Activated CD4-positive, alpha-beta T cell treated with anti-CD3 and anti-CD28 coated beads for 1 hour (primary cell): ENCODE results near the gene NECTIN2.
"Not testable (repeated sequence)": the region's sequence is repeated elsewhere in the genome, so short reads cannot be mapped to it uniquely, and the experiment has no call there.

Experiments
- DNase-seq: peaks from one replicate; pipeline ENCODE4 v3.0.0-alpha.2; 2020

The NECTIN2 gene

DNA sequence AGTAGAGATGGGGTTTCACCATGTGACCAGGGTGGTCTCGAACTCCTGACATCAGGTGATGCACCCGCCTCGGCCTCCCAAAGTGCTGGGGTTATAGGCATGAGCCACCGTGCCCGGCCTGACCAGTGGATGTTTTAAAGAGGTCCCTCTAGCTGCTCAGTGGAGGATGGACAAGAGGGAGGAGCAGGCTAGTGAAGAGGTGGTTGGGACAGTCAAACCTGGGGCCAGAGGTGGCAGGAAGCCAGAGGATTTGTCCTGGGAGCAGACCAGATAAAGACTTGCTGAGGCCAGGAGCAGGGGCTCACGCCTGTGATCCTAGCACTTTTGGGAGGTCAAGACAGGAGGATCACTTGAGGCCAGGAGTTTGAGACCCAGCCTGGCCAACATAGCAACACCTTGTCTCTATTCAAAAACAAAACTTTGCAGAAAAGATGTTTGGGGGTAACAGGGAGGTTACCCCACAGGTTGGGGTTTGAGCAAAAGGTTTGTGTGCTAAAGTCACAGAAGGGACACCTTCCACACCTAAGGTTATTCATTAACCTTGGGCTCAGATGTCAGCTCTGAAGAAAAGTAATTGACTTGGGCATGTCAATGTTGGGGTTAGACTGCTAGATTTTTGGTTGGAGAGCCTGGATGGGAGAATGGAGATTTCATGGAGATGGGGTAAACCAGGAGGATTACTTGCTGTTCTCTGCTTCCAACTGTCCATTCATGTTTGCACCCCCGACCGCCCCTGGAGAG lies 28.2 kb upstream of the NECTIN2 start:
- no peak for DNase-seq

DNA sequence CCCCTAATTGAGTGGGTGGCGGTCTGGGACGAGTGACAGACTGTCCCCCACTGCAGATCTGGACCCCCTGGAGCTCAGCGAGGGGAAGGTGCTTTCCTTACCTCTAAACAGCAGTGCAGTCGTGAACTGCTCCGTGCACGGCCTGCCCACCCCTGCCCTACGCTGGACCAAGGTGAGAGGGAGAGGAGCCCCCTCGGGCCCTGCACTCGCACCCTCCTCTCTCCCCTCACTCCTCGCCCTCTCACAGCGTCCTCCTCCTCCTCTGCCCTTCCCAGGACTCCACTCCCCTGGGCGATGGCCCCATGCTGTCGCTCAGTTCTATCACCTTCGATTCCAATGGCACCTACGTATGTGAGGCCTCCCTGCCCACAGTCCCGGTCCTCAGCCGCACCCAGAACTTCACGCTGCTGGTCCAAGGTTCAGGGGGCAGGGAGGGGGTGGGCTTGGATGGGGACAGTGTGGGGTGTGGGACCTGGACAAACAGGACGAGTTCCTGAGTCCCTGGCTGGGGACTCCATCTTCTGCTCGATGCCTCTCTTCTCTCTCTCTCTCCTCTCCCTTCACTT lies 27.5 kb upstream of the NECTIN2 start:
- DNase-seq, result no peak

DNA sequence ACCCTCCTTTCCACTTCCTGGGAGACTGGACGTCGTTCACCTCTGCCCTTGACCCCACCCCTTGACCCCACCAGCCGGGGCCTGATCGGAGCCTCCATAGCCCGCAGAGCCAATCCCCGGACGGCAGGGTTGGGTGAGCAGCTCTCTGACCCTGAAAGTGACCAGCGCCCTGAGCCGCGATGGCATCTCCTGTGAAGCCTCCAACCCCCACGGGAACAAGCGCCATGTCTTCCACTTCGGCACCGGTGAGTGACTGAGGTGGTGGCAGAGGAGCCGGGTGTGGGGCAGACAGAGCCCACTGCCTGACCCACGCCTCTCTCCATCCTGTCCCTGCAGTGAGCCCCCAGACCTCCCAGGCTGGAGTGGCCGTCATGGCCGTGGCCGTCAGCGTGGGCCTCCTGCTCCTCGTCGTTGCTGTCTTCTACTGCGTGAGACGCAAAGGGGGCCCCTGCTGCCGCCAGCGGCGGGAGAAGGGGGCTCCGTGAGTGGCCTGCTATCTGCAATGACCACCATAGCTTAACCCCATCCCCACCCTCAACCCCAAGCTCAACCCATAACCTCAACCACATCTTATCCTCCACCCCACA lies 26.8 kb upstream of the NECTIN2 start:
- DNase-seq, result no peak

DNA sequence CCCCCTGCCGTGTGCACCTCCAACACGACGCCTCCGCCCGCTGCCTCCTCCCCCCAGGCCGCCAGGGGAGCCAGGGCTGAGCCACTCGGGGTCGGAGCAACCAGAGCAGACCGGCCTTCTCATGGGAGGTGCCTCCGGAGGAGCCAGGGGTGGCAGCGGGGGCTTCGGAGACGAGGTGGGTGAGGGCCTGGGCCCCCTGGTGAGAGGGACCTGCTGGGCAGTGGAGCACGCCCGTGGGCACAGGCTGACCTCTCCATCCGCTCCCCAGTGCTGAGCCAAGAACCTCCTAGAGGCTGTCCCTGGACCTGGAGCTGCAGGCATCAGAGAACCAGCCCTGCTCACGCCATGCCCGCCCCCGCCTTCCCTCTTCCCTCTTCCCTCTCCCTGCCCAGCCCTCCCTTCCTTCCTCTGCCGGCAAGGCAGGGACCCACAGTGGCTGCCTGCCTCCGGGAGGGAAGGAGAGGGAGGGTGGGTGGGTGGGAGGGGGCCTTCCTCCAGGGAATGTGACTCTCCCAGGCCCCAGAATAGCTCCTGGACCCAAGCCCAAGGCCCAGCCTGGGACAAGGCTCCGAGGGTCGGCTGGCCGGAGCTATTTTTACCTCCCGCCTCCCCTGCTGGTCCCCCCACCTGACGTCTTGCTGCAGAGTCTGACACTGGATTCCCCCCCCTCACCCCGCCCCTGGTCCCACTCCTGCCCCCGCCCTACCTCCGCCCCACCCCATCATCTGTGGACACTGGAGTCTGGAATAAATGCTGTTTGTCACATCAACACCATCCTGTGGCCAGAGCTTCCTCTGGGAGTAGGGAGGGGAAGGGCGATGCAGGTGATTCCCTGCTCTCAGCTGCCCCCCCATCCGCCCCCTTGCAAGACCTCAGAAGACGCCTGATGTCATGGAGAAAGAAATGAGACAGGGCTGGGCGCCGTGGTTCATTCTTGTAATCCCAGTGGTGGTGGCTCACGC lies 25.2 kb upstream of the NECTIN2 start:
- DNase-seq, result no peak

DNA sequence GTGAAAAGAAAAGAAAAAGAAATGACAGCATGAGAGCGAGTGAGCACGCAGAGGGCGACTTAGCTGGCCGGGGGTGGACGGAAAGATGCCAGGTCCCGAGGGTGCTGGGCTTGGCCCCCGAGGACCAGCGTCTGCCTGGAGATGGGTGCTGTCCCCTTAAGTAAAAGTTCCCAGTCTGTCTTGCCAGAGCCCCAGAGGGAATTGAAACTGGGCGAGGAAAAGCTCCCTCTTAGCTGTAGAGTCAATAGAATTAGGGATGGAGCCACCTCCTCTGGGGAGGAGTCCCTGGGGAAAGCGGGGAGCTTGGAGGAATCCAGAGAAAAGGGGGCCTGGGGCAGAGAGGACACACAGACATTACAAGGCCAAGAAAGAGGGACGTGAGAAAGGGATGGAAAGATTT lies 23.9 kb upstream of the NECTIN2 start:
- DNase-seq, result no peak

DNA sequence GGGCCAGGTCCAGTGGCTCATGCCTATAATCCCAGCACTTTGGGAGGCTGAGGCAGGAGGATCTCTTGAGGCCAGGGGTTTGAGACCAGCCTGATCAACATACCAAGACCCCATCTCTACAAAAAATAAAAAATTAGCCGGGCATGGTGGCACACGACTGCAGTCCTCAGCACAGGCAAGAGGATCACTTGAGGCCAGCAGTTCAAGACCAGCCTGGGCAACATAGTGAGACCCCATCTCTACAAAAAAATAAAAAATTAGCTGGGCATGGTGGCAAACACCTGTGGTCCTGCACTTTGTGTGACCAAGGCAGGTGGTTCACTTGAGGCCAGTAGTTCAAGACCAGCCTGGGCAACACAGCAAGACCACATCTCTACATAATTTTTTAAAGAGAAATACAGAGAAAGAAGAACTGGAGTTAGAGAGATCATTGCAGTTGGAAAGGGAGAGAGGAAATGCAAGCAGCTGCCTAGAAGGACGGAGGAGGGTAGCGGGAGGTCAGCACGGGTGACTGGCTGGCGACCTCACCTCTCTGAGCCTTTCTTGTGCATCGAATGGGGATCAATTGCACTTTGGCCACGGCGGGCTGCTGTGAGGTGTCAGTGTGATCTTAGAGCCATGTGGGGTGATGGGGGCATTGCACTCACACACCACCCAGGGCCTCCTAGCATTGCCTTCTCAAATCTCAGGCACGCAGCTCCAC lies 23.3 kb upstream of the NECTIN2 start:
- DNase-seq, result no peak

DNA sequence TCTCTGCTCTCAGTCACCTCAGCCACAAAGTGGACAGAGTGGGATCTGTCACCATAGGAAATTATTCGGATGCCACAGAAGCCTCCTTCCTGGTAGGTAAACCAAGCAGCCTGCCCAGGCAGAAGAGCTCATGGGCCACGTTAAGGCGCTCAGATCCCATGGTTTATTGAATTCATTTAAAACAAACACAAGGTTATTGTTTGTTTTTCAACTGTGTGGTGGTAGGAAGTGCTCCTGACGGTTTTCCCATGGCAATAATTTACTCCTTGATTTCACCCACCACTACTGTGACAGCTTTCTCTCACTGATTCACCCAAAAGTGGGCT lies 22.8 kb upstream of the NECTIN2 start:
- no peak for DNase-seq

DNA sequence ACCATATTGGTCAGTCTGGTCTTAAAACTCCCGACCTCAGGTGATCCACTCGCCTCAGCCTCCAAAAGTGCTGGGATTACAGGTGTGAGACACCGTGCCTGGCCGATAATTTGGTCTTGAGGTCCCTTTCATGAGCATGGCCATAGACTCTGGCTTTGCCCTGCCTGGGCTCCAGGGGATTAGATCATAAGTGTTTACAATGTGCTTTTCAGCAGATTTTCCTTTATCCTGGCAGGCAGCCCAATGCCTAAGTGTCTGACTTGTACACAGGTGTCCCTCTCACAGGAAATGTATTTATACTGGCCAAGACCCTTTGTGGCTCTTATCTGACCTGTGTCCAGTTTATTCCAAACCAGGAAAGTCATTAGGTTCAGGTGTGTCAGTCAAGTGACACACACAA lies 21.3 kb upstream of the NECTIN2 start:
- DNase-seq, result no peak

DNA sequence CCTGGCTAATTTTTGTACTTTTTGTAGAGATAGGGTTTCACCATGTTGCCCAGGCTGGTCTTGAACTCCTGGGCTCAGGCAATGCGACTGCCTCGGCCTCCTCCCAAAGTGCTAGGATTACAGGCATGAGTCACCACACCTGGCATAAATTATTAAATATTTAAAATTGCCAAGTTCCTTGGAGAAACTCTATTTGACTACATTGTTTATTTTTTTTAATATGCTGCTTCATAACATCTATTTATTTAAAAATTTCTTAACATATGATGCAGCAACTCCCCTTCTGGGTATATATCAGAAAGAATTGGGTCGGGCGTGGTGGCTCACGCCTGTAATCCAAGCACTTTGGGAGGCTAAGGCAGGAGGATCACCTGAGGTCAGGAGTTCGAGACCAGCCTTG lies 13.2 kb upstream of the NECTIN2 start:
- not testable (repeated sequence) for DNase-seq

DNA sequence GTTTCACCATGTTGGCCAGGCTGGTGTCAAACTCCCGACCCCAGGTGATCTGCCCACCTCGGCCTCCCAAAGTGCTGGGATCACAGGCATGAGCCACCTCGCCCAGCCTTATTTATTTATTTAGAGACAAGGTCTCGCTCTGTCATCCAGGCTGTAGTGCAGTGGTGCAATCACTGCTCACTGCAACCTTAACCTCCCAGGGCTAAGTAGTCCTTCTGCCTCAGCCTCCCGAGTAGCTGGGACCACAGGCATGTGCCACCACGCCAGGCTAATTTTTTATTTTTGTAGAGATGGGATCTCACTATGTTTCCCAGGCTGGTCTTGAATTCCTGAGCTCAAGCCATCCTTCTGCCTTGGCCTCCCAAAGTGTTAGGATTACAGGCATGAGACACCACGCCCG lies 11.7 kb upstream of the NECTIN2 start:
- DNase-seq, result not testable (repeated sequence)

DNA sequence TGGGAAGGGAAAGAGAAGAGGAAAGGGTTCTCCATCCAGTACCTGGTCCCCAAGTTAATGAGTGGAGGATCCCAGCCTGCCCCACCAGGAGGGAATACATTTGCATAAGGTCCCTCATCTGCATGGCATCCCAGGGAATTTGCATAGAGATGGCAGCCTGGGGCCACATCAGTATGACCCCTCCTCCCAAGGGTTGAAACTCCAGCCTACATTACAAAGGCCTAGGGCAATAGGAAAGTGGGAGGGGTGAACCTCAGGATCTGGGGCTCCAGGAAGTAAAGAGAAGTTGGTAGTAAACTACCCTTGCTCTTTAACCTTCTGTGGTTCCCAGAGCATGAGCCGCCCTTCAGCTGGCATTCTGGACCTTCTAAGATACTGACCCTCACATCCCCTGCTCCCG lies 6.8 kb upstream of the NECTIN2 start:
- DNase-seq, result no peak

DNA sequence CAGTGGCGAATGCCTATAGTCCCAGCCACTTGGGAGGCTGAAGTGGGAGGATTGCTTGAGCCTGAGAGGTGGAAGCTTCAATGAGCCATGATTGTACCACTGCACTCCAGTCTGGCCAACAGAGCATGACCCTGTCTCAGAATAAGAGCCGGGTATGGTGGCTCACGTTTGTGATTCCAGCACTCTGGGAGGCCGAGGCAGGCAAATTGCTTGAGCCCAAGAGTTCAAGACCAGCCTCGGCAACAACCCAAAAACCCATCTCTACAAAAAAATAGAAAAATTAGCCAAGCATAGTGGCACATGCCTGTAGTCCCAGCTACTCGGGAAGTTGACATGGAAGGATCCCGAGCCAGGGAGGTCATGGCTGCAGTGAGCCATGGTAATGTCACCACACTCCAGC lies 5.3 kb upstream of the NECTIN2 start:
- DNase-seq, result no peak

DNA sequence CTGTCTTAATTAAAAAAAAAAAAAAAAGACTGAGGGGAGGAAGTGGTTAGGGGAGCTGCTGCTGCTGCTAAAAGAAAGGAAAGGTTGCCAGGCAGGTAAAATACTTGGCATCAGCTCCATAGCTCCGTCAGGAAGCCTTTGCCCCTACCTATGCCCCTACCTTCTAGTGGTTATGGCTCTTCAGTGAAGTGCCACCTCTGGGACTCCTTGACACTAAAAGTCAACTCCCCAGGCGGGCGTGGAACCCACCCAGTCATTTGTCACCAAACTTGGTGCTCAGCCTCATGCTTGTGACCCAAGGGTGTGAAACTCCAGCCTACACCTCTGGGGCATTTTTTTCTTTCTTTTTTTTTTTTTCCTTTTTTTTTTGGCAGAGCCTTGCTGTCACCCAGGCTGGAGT lies 4.9 kb upstream of the NECTIN2 start:
- no peak for DNase-seq

DNA sequence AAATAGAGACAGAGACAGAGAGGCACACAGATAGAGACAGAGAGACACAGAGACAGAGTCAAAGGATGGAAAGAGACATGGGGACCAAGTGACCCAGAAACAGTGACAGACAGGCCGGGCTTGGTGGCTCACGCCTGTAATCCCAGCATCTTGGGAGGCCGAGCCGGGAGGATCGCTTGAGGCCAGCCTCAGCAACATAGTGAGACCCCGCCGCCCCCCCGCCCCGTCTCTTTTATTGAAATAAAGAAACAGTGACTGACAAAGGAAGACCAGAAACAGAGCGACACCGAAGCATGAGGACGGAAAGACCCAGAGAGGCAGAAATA lies 848 bp upstream of the NECTIN2 start:
- no peak for DNase-seq

DNA sequence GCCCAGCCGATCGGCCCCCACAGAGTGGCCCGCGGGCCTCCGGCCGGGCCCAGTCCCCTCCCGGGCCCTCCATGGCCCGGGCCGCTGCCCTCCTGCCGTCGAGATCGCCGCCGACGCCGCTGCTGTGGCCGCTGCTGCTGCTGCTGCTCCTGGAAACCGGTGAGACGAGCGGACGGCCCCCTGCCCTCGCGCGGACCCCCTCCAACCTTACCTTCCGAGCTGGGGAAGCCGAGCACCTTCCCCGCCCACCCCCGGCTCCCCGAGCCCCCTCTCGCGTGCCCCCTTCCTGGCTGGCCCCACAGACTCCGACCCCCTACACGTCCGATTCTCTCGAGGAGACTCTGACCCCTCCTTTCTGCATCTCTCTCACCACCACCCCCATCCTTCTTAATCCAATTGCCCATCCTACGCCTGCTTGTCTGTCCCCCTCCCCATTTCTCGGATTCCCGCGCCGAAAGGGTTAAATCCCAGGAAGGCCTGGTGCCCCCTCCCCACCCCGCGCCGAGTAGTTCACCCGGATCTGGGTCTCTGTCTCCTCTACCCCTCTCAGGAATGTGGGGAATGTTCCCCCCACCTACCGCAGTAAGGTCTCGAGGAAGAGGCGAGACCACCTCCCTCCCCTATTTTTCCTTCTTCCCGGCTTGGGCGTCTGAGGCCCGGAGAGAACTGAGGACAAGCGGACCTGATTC lies 502 bp downstream of the NECTIN2 start:
- no peak for DNase-seq

DNA sequence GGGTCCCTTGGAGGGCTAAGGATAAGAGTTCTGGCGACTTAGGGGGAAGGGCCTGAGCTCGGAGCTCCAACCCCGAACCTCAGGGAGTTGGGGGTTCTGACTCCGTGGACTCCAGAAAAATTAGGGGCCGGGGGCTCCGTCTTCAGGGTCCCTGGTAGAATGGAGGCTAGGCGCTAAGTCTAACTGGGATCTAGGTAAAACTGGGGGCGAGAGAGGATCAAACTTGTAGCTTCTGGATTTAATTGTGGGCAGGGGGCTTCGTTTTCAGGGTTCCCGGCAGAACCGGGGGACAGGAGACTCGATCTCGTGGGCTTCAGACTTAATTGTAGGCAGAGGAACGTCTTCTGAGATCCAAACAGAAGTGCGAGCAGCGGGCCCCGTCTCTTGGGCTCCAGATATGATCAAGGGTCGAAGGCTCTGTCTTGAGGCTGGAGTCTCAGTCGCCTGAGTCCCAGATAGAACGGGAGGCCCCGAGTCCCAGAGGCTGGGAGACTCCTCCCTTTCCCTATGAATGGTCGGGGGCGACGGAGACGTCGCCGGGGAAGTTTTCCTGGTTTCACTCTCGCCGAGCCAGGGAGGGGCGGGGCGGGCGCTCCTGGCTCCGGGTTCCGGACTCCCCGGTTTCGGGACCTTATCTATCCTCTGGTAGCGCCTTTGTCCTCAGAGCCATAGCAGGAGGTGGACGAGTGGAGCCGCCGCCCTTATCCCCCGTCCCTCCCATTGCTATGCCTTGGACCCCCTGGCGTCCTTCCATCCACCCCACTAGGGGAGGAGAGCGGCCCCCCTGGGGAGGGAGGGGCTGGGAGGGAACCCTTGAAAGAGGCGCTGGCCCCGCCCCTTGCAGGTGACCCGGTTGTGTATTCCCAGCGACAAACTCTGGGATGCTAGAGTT lies 1.3 kb downstream of the NECTIN2 start:
- no peak for DNase-seq

DNA sequence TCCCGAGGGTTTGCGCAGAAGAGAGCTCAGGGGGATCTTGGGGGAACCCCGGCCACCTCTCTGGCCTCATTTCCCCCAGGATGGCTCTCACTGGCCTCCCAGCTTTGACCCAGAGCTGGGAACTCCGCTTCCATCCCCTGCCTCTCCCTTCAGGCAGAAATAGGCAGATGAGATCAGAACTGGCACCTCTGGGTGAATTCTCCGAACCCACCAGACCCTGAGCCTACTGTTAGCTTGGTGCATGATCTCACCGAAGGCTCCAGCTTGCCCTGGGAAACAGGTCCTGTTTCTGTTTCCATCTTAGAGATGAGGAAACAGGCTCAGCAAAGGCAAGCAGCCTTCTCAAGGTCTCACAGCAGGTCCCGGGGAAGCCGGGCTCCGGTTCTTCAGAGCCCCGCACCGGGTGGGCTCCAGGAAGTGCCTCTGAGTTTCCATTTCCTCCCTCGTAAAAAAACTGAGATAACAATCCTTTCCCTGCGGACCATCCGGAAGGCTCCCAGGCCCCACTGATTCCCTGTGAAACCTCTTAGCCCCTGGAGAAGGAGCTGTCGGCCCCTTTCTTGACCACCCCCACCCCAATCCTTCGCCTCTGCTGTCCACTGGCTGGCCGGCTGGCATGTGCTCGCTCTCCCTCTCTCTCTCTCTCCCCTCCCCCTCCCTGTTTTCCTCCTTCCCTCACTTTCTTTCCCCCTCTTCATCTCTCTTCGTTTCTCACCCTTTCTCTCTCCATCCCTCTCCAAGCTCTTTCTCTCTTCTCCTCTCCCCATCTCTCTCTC lies 2.1 kb downstream of the NECTIN2 start:
- DNase-seq, result no peak

DNA sequence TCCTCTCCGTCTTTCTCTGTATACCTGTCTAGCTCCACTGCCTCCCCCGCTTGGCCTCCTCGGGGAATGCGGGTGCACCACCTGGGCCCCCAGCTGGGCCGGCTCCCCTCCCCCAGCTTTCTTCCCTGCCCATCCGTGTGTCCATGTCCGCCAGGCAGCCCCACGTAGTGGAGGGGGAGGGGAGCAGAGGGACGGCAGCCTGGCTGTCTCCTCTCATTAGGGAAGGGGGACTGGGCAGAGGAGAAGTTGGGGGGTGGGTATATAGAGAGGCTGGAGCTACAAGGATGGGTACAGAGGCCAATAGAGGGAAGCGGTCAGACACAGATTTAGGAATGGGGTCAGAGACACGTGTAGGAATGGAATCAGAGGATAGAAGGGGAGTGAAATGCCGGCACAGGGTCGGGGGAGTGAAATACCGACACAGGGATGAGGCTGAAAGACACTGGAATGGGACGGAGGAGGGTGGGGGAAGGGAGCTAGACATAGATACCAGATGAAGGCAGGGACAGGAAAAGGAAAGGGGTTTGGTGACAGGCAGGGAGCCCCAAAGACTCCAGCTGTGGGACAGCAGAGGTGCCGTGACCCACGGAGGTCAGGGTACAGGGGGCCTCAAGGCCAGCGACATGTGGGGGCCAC lies 2.8 kb downstream of the NECTIN2 start:
- no peak for DNase-seq

DNA sequence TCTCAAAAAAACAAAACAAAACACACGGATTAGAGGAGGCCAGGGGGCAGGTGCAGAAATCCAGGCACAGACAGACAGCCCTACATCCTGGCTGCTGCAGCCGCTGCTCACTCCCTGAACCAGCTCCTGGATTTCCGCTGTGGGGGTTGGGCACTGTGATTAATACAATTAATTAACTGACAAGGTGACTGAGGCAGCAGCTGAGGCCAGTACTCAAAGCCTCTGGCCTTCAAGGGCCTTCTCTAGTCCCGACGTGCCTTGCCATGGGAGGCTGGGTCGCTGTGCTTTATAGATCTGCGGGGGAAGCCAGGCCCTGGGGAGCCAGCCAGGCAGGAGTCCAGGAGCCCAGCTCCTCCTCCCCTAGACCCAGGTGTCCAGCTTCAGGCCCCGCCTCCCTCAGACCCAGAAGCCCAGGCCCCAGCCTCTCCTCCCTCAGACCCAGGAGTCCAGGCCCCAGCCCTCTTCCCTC lies 4.6 kb downstream of the NECTIN2 start:
- DNase-seq, result no peak

DNA sequence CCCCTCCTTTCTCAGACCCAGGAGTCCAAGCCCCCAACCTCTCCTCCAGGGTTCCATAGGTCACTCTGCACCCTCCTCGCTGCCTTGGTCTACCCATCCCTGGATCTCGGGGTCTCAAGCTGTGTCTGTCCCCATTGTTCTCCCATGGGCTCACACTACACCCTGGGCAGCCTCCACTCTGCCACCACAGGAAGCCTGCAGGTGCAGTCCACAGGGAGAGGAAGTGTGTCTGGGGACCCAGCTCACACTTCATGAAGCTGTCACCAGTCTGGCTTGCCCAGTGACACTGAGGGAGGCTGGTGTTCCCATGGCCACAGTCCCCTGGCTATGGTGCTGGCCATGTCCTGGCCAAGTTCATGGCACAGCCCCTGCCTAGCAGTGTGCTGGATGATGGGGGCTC lies 5.3 kb downstream of the NECTIN2 start:
- DNase-seq, result no peak
